GM18511 (cell line): ENCODE results near the gene GGTLC2.

Experiments
- ATAC-seq: cut with Tn5 transposase; IDR thresholded peaks from one replicate; pipeline ENCODE4 v1.9.1; 2021; ENCODE audit warnings: mild to moderate bottlenecking, moderate library complexity; ENCODE audit not compliant: unreplicated experiment

GGTLC2 gene

GRCh38 chr22:22667966-22668880, 23.8 kb downstream of the GGTLC2 start:
- no peak for ATAC-seq

GRCh38 chr22:22669093-22669492, 24.7 kb downstream of the GGTLC2 start:
- ATAC-seq: no peak

DNA sequence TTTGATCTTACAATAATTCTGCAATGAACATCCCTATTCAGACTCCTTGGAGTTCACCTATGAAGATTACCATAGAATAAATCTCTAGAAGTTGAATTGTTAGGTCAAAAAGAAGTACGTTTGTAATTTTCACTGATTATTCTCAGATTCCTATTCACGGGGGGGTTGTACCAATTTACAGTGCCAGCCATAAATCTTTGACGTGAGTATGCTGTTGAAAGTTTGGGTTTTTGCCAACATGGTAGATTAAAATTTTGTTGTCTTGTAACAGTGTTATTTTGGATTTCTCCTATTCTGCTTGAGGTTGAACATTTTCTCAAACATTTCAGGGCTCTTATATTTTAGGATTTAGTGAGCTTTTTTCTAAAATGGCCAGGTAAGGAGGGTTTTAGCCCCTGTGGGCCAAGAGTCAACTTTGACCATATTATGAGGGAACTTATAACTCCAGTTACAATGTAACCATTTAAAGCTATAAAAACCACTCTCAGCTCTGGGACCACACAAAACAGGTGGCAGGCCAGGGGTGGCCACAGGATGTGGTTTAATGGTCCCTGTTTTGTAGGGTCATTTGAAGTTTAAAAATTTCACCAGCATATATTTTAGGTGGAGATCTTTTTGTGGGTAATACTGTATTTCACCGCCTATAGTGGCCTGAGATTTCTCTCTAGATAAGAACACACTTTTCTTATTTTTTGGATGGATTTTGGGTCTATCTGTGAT, 25.8 kb downstream of the GGTLC2 start:
- ATAC-seq: no peak

DNA sequence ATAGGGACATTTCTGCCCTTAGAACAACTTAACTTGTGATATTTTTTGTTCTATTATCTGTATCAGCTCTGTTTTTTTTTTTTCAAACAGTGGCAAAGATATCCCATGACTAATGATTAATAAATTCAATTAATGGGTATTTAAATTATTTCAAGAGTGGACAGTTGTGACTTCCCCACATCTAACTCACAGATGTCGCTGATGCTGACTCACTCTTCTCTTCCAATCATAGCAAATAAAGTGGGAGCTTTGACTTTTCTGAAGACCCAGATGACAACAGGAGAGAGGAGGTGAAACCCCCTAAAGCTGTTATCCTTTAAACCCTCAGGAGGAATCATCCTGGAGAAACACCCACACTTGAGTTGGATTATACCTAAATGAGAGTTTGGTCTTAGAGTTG, 27.1 kb downstream of the GGTLC2 start:
- no peak for ATAC-seq

DNA sequence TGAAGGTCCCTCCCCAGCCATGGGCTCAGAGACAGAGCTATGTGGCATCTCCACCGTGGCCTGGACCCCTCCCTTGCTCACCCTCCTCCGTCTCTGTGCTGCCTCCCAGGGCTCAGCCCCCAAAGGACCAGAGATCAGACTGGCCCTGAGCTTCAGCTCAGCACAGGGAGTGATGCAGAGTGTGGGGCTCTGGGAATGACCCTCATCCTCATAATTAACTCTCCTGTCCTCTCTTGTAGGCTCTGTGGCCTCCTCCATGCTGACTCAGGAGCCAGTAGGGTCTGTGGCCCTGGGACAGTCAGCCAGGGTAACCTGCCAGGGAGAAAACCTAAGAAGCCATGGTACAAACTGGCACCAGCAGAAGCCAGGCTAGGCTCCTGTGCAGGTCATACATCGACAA, 28.7 kb downstream of the GGTLC2 start:
- ATAC-seq: no peak

DNA sequence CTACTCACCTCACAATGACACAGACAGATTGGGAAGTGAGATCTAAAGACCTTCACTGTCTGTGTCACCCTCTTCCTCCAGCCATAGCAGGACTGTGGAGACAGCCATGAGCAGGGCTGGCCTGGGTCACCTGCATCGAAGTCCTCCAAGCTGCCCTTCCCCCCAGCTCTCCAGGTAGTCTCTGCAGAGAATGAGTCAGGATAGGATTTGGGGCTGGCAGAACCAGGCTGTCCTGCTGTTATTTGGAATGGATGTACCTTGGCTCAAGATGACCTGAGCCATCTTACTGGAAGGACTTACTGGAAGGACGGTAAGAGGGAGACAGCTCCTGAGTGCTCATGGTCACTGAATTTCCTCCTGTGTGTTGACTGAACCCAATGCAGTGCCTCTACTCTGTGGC, 29.2 kb downstream of the GGTLC2 start:
- no peak for ATAC-seq

- ATAC-seq: no peak
Observed at GRCh38 chr22:22674467-22674866, 30.1 kb downstream of the GGTLC2 start.

GRCh38 chr22:22678970-22679369, 34.6 kb downstream of the GGTLC2 start:
- no peak for ATAC-seq

DNA sequence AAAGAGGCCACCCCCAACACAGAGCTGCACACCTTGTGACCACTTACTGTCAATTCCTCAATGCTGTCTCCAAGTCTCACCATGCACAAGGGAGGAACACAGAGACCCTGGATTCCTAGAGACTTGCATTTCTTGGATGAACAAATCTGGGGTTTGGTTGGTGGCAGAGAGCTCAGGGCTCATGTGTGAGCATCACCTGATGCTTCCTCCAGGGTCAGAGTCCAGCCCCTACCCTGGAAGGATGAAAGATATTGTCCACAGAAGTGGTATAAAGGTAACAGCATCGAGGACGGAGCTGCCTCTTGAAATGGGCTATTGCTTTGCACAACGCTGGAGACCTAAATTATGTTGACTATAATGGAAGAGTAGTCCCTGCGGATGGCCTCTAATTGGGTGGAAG, 36.0 kb downstream of the GGTLC2 start:
- no peak for ATAC-seq

DNA sequence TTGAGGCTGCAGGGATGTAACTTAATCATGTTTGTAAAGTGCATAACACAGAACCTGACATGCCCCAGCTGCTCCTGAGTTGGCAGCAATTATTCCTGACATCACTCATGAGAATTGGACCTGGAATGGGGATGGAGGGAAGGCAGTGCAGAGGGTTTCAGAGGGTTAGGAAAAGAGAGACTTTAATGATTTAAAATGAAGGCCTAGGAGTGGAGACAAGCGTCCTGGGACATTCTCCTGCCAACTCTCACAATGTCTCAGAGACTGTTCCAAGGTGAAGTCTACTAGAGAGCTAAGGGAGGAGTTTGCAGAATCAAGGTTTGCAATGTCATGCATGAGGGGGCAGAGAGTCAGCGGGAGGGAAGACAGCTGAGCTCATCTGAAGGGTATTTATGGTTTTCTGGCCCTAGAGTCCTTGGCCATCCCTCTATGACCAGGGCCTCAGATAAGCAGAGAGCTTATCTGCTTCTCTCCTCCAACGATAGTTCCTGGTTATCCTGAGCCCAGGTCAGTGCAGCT, 36.9 kb downstream of the GGTLC2 start:
- ATAC-seq: no peak

- no peak for ATAC-seq
Observed at GRCh38 chr22:22682196-22682595, 37.8 kb downstream of the GGTLC2 start.

- no peak for ATAC-seq
Observed at GRCh38 chr22:22682807-22683667, 38.6 kb downstream of the GGTLC2 start.

- no peak for ATAC-seq
Observed at GRCh38 chr22:22683668-22684361, 39.4 kb downstream of the GGTLC2 start.

- ATAC-seq: no peak
Observed at GRCh38 chr22:22684580-22685561, 40.5 kb downstream of the GGTLC2 start.

GRCh38 chr22:22685586-22685985, 41.2 kb downstream of the GGTLC2 start:
- ATAC-seq: no peak

GRCh38 chr22:22686202-22687115, 42.0 kb downstream of the GGTLC2 start:
- ATAC-seq: peak; percentile 64

DNA sequence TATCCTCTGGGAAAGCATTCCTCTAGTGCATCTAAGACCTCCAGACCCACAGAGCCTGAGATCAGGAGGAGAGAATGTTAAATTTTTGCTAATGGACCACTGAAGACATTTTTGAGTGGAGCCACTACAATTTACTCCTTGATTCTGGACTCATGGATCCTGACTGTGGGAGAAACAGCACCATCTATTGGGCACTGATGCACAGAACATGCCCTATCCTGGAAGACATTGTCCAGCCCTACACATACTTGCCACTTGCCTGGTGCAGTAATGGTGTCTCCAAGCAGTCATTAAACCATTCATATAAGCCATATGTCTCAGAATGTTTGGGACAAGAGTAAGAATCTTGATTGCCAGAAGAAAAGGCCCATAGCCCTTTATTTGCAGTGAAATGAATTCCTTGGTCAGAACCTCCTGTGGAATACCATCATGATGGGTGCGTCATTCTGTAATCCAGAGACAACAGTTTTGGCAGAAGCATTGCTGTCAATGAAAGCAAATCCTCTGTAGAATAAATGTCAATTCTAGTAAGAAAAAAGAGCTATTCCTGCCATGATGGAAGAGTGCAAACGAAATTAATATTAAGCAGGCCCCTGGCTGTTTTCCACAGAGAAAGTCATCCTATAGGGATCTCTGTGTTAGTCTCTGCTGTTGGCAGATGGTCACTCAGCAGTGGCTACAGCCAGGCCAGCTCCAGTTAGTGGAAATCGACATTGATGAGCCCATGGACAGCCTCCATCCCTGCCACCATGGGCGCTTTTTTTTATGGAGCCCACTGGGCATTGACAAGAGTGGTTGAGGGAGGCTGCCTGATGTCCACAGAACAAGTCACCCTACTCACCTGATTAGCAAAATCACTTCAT, 43.5 kb downstream of the GGTLC2 start:
- no peak for ATAC-seq
